Fibroblast of lung (primary cell): ENCODE data around the gene TRAPPC2.

Experiments used
- CTCF ChIP-seq, 2 donors: IDR thresholded peaks in 1 of 2; conservative IDR thresholded peaks in 1 of 2; 1 replicate in 1 of 2; 2 replicates in 1 of 2; pipeline ENCODE4 v1.5.1; 2011 to 2012; ENCODE audit warnings: low read length in 2 of 2, control low read depth in 1 of 2, inconsistent platforms in 1 of 2, low read depth in 1 of 2, mild to moderate bottlenecking in 1 of 2
- EZH2 ChIP-seq: IDR thresholded peaks from 2 replicates; pipeline ENCODE4 v1.5.1; 2012; ENCODE audit warnings: low read length, control low read depth, mild to moderate bottlenecking; ENCODE audit errors: missing control alignments

DNA sequence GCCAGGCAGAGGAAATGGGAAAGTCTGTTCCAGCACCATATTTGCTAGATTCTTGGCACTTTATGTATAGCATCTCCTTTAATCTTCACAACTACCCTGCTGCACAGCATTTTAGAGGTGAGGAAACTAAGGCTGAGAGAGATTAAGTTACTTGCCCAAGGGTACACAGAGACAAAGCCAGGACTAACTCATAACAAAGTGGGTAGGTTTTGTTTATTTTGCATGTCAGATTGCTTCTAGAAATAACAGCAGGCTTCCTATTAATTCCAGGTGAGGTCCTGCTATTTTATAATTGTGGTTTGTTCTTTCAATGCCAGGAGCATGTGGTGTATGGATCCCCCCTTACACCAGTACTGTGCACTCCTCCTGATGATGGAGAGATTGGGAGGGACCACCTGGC, 66.5 kb downstream of the TRAPPC2 start:
- TF ChIP-seq EZH2 (no peak), CTCF (conservative IDR thresholded peaks at IDR 0.05 in 1 of 2, IDR thresholded peaks at IDR 0.05 in 1 of 2; ENCODE audit: low read depth in 1 of 2, low read length in 2 of 2) (no peak)
